GM18511 (cell line): ENCODE results near the gene RABL6.
"Not testable (repeated sequence)": the region's sequence is repeated elsewhere in the genome, so short reads cannot be mapped to it uniquely, and the experiment has no call there.

Experiments used
- ATAC-seq: cut with Tn5 transposase; IDR thresholded peaks from one replicate; pipeline ENCODE4 v1.9.1; 2021; ENCODE audit warnings: mild to moderate bottlenecking, moderate library complexity; ENCODE audit not compliant: unreplicated experiment

The RABL6 gene

GRCh38 chr9:136774416-136775045, 33.2 kb upstream of the RABL6 start:
- ATAC-seq = no peak

DNA sequence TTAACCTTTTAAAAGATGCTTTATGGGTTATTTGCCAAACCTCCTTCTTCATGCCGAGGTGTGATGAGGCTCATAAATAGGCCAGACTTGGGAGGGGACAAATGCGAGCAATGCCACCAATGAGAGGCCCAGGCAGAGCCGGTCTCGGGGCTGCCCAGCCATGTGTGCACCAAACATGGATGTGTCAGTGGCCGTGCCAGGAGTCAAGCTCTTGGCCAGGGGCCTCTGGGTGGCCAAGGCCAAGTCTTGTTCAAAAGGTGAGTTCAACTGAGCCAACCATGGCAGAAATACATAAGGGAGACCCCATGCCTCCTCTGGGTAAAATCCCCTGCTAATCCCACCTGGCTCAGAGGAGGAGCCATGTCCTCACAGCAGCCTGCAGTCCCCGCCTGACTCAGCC, 32.6 kb upstream of the RABL6 start:
- ATAC-seq = no peak

DNA sequence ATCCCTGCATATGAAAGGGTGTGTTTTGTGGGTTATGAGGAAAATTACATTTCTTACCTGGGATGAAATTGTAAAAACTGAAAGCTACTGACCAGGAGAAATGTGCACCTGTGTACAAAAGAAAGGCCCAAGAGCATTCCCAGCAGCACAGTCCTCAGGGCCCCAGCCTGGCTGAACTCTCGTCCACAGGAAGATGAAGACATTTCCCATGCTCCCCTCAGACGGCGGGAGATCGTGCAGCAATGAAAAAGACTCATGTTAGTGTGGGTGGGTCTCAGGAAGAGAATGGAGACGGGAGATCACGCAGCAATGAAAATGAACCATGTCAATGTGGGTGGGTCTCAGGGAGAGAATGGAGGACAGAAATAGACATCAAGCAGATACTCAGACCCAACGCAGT, 30.8 kb upstream of the RABL6 start:
- no peak for ATAC-seq

DNA sequence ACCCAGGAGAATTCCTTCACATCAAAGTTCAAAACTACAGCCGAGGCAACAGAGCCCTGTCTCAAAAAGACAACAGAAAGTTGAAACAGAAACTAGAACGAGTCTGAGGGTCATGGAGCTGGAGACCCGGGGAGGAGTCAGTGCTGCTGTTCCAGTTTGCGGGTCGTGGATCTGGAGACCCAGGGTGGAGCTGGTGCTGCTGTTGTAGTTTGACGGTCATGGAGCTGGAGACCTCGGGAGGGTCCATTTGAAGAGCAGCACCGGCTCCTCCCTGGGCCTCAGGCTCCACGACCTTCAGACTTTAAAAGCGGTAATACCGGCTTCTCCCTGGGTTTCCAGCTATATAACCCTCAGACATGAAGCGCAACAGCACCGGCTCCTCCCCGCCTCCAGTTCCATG, 30.4 kb upstream of the RABL6 start:
- no peak for ATAC-seq

GRCh38 chr9:136779808-136780207, 27.9 kb upstream of the RABL6 start:
- no peak for ATAC-seq

- ATAC-seq = no peak
Measured at GRCh38 chr9:136782452-136782851, 25.3 kb upstream of the RABL6 start.

DNA sequence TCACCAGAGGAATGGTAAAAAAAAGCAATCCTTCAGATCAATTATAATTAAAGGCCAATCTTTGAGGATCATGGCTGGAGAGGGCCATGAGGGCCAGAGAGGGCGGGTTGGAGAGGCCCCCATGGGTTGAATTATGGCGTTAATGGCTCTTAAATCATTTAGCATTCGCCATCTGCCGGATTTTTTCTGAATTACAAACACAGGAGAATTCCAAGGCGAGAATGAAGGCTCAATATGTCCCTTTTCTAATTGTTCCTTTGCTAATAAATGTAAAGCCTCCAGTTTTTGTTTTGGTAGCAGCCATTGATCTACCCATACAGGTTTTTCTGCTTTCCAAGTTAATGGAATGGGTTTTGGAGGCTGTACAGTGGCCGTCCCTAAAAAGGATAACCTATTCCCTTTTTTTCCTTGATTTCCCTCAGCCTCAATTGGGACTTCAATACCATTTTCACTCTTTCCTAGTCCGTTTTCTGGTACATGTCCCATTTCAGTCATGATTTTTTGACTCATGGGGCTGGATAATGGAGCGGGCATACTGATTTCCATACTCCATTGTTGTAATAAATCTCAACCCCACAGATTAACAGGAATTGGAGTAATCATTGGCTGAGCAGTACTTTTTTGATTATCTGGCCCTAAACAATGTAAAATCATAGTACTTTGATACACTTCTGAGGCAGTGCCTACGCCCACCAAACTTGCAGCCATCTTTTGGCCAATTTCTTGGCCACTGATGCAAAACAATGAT, 23.3 kb upstream of the RABL6 start:
- ATAC-seq = no peak

DNA sequence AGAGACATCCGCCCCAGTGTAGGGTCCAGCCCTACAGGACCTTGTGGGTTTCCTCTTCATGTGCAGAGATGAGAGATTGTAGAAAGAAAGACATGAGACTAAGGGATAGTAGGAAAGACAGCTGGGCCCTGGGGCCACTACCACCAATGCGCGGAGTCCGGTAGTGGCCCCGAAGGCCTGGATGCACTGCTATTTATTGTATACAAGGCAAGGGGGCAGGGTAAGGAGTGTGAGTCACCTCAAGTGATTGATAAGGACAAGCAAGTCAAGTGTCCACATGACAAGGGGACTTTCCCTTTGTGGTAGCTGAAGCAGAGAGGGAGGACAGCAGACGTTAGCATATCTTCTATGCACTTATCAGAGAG, 22.8 kb upstream of the RABL6 start:
- ATAC-seq = no peak

DNA sequence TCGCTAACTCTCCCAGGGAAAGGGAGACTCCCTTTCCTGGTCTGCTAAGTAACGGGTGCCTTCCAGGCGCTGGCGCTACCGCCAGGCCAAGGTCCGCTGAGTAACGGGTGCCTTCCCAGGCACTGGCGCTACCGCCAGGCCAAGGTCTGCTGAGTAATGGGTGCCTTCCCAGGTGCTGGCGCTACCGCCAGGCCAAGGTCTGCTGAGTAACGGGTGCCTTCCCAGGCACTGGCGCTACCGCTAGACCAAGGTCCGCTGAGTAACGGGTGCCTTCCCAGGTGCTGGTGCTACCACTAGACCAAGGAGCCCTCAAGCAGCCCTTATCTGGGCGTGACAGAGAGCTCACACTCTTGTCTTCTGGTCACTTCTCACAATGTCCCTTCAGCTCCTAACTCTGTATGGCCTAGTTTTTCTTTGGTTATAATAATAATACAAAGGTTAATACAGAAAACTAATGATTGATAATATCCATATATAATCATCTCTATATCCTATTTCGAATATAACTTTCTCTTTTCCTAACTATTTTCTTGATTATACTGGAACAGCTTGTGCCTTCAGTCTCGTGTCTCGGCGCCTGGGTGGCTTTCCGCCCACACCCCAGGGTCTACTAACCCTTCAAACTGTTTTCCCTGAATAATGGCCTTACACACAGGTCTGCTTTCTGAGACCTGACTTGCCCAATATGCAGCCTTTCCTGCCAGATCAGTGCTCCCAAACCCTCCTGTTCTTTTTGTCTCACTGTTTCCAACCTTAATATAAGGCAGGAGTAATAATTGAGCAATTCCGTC, 22.0 kb upstream of the RABL6 start:
- not testable (repeated sequence) for ATAC-seq

DNA sequence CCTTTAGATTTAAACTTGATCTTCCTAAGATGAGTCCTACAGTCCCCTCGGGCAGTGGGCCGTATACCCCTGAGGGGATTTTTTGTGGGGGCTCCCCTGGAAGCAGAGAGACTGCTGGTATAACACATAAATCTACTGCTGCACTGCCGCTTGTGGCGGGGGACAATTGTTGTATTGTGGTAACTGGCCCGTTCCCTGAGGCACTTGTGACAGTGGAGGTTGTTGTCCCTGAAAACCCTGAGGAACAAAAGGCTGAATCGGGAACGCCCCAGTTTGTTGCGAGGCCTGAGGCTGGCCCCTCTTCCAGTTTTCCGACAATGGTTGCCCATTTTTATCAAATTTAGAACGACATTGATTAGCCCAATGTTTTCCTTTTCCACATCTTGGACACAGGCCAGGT, 21.3 kb upstream of the RABL6 start:
- ATAC-seq = no peak

DNA sequence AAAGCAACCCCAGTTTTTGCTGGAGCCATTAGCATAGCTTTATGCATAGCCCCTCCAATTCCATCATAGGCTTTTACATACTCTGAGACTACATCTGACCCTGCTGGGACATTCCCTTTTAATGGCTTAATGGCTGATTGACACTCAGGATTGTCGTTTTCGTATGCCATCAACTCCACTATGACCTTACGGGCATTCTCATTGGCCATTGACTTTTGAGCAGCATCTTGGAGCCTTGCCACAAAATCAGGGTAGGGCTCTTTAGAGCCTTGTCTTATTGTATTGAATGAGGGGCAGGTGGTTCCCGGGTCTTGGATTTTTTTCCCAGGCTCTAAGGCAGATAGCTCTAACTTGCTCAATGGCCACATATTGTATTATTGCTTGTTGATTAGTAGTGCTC, 20.8 kb upstream of the RABL6 start:
- not testable (repeated sequence) for ATAC-seq

- no peak for ATAC-seq
Measured at GRCh38 chr9:136787690-136788400, 19.9 kb upstream of the RABL6 start.

DNA sequence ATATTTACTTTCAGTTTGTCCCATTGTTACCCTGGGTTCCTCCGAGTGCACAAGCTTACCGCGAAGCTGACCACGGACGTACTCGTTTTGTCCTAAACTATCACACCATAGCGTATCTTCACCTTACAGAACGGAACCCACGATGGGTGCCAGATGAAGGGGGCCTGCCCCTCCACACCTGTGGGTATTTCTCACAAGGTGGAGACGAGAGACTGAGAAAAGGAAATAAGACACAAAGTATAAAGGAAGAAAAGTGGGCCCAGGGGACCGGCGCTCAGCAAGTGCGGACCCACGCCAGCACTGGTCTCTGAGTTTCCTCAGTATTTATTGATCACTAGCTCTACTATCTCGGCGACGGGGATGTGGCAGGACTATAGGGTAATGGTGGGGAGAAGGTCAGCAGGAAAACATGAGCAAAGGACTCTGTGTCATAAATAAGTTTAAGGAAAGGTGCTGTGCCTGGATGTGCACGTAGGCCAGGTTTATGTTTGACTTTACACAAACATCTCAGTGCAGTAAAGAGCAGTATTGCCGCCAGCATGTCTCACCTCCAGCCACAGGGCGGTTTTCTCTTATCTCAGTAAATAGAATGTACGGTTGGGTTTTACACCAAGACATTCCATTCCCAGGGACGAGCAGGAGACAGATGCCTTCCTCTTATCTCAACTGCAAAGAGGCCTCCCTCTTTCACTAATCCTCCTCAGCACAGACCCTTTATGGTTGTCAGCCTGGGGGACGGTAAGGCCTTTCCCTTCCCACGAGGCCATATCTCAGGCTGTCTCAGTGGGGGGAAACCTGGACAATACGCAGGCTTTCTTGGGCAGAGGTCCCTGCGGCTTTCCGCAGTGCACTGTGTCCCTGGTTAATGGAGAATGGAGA, 18.9 kb upstream of the RABL6 start:
- ATAC-seq = not testable (repeated sequence)

- no peak for ATAC-seq
Measured at GRCh38 chr9:136789523-136789937, 18.2 kb upstream of the RABL6 start.

- ATAC-seq = peak; percentile 84
Measured at GRCh38 chr9:136790640-136791515, 16.9 kb upstream of the RABL6 start, which contains the start of gene TMEM141. Gene TMEM141, plus strand, starts transcription at chr9:136791344. Its CDS starts 27 bp downstream, at chr9:136791371.

DNA sequence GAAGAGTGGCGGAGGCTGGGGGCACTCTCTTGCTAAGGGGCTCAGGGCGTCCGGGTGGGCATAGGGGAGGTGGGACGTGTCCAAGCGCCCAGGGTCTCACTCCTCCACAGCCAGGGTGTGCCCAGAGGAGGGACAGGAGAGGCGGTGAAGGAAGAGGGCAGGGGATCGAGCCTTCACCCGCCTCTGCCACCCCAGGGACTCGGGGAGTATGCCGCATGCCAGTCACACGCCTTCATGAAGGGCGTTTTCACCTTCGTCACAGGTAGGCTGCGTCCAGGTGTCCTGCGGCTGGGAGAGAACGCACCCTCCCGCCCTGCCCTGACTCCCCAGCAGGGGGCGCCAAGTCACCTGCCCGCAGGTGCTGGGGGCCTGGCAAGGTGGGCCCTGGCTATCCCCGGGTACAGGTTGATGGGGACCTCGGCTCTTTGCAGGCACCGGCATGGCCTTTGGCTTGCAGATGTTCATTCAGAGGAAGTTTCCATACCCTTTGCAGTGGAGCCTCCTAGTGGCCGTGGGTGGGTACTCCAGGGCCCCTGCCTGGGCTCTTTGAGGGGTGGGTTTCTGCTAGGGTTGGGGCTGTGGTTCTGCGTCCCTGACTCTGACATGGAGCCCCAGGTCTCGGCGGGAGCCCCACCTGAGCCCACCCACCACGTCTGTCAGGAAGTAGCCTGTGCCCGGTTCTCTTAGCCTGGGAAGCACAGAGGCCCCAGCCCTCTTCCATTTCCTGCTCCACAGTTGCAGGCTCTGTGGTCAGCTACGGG, 16.1 kb upstream of the RABL6 start:
- ATAC-seq = peak; percentile 23

GRCh38 chr9:136792321-136793085, 15.2 kb upstream of the RABL6 start:
- ATAC-seq = no peak
